GM19023 (cell line): ENCODE results near the gene STPG2.
"Not testable (repeated sequence)": the region's sequence is repeated elsewhere in the genome, so short reads cannot be mapped to it uniquely, and the experiment has no call there.

ENCODE experiments used
- ATAC-seq: cut with Tn5 transposase; IDR thresholded peaks from one replicate; pipeline ENCODE4 v1.9.1; 2021; ENCODE audit warnings: mild to moderate bottlenecking, moderate library complexity; ENCODE audit not compliant: unreplicated experiment

STPG2 gene

GRCh38 chr4:97656044-97656720 lies 487.1 kb downstream of the STPG2 start:
- no peak for ATAC-seq

GRCh38 chr4:97653701-97654100 lies 489.6 kb downstream of the STPG2 start:
- no peak for ATAC-seq

GRCh38 chr4:97646997-97647396 lies 496.3 kb downstream of the STPG2 start:
- no peak for ATAC-seq

GRCh38 chr4:97645071-97645821 lies 498.0 kb downstream of the STPG2 start:
- no peak for ATAC-seq

DNA sequence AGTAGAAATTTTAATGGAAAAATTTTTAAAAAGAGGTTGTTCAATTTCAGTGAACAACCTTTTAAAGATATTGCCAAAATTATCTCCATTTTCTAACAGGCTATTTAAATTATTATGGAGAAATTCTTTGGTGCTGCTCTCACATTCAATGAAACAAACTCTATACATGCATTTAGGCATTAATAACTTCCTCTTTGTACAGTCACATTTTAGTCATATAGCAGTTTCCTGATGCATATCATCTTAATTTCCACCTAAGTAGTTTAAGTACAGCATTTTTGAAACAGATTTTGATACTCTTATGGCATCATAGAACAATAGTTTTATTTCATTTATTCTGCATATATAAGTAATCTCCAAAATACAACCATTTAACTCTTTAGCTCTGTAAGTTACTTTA lies 500.1 kb downstream of the STPG2 start:
- no peak for ATAC-seq

GRCh38 chr4:97639961-97640360 lies 503.3 kb downstream of the STPG2 start:
- ATAC-seq = no peak

- ATAC-seq = not testable (repeated sequence)
Measured at GRCh38 chr4:97633831-97634230, 509.4 kb downstream of the STPG2 start.

- no peak for ATAC-seq
Measured at GRCh38 chr4:97627750-97628149, 515.5 kb downstream of the STPG2 start.

DNA sequence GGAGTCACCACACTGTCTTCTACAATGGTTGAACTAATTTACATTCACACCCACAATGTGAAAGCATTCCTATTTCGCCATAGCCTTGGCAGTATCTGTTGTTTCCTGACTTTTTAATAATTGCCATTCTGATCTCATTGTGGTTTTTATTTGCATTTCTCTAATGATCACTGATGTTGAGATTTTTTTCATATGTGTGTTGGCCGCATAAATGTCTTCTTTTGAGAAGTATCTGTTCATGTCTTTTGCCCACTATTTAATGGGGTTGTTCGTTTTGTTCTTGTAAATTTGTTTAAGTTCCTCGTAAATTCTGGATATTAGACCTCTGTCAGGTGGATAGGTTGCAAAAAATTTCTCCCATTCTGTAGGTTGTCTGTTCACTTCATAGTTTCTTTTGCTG lies 519.1 kb downstream of the STPG2 start:
- ATAC-seq = no peak

DNA sequence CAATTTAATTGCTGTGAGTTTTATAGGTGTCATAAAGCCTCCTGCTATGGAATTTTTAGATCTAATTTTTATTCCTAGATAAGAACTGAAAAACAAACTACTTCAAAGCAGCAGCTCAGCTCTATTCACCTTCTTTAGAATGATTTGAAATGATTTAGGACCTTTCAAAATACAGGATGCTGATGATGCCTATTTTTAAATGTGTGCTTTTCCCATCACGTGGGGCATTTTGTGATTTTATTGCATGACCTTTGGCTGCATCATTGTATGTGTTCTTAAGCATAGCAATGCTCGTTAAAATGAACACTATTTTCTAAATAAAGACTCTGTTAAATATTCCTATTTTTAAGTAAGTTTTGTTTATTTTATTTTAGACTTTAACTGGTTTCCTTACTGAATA lies 537.3 kb downstream of the STPG2 start:
- ATAC-seq = no peak

DNA sequence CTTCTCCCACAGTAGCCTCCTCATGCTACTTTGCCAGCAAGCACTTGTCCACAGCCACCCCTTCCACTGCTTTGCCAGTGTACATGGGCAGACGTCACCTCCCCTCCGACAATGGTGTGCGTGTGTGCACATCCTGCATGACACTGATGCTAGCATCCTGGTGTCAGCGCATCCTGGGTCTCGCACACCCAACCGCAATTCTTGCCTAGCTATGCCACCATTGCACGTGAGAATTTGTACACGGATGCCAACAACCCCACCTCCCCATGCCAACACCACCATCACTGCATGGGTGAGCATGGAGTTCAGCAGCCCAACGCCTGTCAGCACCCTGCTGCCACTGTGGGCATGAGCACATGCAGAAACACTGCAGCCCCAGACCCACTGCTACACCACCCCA lies 550.0 kb downstream of the STPG2 start:
- ATAC-seq = no peak

- ATAC-seq = no peak
Measured at GRCh38 chr4:97590266-97590665, 553.0 kb downstream of the STPG2 start.

DNA sequence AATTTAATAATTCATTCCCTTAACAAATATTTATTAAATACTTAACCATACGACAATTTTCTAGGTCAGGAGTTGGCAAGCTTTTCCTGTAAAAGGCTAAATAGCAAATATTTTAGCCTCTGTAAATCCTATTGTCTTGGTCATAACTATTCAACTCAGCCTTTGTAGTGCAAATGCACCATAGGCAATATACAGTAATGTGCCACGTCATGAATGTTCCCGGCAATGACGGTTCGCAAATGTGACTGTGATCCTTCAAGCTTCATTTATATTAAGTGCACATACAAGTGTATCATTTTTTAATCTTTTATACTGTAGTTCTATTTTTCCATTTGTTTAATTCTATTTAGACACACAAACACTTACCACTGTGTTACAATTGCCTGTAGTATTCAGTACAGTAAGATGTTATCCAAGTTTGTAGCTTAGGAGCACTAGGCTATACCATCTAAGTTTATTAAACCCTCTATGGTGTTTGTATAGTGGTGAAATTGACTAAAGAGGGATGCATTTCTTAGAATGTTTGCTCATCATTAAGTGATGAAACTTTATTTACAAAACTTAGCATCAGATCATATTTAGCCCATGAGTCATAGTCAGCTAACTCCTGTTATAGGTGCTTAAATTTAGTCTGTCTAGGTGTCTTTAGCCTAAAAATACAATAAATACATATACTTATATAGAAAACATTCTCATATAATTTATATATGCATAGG lies 553.6 kb downstream of the STPG2 start:
- no peak for ATAC-seq

- no peak for ATAC-seq
Measured at GRCh38 chr4:97587912-97588311, 555.4 kb downstream of the STPG2 start.

- no peak for ATAC-seq
Measured at GRCh38 chr4:97585274-97585673, 558.0 kb downstream of the STPG2 start.

DNA sequence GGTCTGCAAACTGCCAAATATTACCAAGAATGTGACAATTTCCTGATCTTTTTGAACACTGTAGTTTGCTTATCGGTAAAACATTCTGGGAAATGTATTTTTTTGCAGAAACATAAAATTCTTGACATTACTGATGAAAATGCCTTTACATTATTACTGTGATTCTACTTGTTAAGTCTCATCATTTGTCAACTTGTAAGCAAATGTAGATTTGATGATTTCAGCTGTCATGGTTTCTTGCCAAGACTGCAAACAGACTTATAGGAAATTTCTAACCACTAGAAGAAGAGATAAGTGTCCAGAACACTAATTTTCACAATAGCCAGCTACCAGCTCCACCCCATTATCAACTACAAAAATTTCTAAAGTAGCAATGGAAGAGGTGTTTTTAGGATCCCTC lies 560.4 kb downstream of the STPG2 start:
- no peak for ATAC-seq

DNA sequence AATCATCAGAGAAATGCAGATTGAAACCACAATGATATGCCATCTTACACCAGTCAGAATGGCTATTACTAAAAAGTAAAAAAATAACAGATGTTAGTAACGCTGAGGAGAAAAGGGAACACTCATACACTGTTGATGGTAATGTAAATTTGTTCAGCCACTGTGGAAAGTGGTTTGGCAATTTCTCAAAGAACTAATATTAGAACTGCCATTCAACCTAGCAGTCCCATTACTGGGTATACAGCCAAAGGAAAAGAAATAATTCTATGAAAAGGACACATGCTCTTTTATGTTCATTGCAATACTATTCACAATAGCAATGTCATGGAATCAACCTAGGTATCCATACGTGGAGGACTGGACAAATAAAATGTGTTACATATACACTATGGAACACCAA lies 566.3 kb downstream of the STPG2 start:
- ATAC-seq = no peak

DNA sequence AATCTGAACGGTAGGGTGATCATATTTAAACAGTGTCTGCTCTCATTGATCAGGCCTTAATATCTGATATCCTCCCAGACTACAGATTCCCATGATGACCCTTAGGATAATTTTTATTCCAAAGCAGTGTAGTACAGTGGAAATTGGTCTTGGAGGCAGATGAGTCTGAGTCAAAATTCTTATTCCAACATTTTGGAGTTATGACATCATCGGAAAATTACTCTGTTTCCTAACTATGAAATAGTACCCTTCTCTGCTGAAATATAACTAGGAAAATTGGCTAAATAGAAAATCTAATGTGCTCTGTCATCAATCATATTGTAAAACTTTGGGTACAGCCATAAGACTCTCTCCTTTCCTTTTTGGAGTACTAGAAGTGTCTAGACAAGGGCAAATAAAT lies 583.3 kb downstream of the STPG2 start:
- ATAC-seq = no peak

DNA sequence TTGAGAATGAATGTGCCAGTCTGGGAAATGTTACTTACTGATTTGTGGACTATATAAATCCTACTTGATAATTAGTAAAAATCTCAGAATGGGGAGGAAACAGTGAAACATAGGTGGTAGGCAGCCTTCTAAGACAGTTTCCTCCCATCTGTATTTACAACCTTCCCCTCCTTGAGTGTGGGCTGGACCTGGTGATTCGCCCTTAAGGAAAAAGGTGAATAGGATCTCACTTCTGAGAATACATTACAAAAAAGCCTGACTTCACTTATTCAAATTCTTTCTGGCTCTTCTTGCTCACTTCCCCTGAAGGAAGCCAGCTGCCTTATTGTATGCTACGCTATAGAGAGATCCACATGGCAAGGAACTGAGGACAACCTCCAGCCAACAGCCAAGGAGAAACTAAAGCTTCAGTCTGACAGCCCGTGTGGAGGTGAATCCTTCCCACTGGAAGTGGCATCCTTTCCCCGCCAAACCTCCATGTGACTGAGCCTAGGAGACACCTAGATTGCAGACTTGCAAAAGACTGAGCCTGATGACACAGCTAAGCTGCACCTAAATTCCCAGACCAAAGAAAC lies 585.0 kb downstream of the STPG2 start:
- ATAC-seq = no peak

GRCh38 chr4:97550637-97551036 lies 592.6 kb downstream of the STPG2 start:
- ATAC-seq = not testable (repeated sequence)

- peak; percentile 54 for ATAC-seq
Measured at GRCh38 chr4:97548943-97549583, 594.2 kb downstream of the STPG2 start.
